ENCODE results near the gene EEFSEC. TPM values are rescaled to one million over a fixed set of nuclear protein-coding genes. Genes with fewer than 3 reads are reported as not detected.

Gene EEFSEC
- total and polyA plus RNA-seq, 8 donors: 11.5 to 23.0 (median 19.9) TPM

GRCh38 chr3:128245460-128245859 lies 92.2 kb downstream of the EEFSEC start:
- H3K4me1 ChIP-seq: peaks cover 0 to 5% of the 10 kb centered on the region in 2 donors
- H3K27ac ChIP-seq: no peak overlapping the region
- ATAC-seq (no peak), DNase-seq (no peak)
- TF ChIP-seq, protein P1, sequence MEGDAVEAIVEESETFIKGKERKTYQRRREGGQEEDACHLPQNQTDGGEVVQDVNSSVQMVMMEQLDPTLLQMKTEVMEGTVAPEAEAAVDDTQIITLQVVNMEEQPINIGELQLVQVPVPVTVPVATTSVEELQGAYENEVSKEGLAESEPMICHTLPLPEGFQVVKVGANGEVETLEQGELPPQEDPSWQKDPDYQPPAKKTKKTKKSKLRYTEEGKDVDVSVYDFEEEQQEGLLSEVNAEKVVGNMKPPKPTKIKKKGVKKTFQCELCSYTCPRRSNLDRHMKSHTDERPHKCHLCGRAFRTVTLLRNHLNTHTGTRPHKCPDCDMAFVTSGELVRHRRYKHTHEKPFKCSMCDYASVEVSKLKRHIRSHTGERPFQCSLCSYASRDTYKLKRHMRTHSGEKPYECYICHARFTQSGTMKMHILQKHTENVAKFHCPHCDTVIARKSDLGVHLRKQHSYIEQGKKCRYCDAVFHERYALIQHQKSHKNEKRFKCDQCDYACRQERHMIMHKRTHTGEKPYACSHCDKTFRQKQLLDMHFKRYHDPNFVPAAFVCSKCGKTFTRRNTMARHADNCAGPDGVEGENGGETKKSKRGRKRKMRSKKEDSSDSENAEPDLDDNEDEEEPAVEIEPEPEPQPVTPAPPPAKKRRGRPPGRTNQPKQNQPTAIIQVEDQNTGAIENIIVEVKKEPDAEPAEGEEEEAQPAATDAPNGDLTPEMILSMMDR (IDR thresholded peaks at IDR 0.05): no peak
- no peak overlapping the region for H3K4me3 ChIP-seq
- intact Hi-C loops (cut with DNase I): no loop called here
- no peaks in the 10 kb centered on the region for H3K27me3 ChIP-seq
- peaks cover 0 to 14% of the 10 kb centered on the region in 2 donors for H3K36me3 ChIP-seq
- H3K9me3 ChIP-seq: no peaks in the 10 kb centered on the region

DNA sequence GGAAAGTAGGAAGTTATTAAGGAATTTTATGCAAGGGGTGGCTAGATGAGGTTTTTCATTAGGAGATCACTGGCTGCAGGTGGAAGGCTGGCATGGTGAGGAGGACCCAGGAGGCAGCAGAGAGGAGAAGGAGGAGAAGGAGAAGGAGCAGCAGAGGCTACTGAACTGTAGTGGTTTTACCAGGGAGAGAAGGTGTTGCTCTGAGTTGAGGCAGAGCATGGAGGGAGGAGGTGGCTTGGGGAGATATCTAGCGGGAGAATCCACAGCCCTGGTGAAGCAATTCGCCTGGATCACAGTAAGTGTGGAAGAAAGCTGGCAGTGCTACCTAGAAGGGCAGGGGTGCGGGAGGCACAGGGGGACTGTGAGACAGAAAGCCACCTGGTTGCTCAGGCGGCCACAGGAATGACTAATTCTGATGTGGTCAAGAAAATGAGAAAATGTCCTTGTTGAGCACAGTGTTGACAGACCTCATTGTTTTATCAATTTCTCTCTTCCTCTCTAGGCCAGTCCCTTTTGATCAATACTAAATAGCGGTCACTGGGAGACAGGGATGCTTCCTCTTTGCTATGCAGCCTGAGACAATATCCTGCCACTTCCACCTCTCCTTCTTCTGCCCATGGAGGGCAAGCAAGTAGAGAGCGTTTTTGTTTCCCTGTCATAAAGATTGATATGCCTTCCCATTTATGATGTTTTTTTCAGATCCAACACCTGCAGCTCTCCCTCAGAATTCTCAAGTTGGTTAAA lies 94.6 kb downstream of the EEFSEC start:
- H3K9me3 ChIP-seq: no peaks in the 10 kb centered on the region
- DNase-seq: no peak
- no peak overlapping the region for H3K27ac ChIP-seq
- no peak for ATAC-seq
- H3K4me1 ChIP-seq: peaks cover 0 to 2% of the 10 kb centered on the region in 2 donors
- H3K4me3 ChIP-seq: no peak overlapping the region
- intact Hi-C loops (cut with DNase I): no loop called here
- no peaks in the 10 kb centered on the region for H3K27me3 ChIP-seq
- TF ChIP-seq, protein P1 (IDR thresholded peaks at IDR 0.05): no peak
- H3K36me3 ChIP-seq: peaks cover 0 to 14% of the 10 kb centered on the region in 2 donors

DNA sequence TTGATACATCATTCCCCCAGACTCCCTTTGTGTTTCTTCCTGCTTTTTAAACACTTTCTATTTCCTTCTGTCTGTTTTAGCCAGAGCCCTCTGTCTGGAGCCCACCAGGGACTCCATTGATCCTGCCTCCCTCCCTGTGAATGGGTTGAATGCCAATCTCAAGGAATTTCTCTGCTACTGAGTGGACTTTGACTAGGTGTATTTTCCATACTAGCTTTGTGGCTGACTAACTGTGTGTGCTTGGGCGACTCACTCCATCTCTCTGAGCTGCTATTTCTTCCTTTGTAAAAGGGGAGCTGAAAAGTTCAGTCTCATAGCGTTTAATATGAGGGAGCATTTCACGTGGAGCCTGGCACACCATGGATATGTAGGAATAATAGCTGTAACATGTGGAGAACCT lies 98.8 kb downstream of the EEFSEC start:
- Histone ChIP-seq H3K27ac (no peak overlapping the region), H3K27me3 (no peaks in the 10 kb centered on the region), H3K9me3 (no peaks in the 10 kb centered on the region), H3K36me3 (peaks cover 0 to 10% of the 10 kb centered on the region in 2 donors), H3K4me3 (no peak overlapping the region), H3K4me1 (no peaks in the 10 kb centered on the region)
- TF ChIP-seq, protein P1 (IDR thresholded peaks at IDR 0.05): no peak
- no peak for DNase-seq
- intact Hi-C loops (cut with DNase I): no loop called here
- no peak for ATAC-seq

DNA sequence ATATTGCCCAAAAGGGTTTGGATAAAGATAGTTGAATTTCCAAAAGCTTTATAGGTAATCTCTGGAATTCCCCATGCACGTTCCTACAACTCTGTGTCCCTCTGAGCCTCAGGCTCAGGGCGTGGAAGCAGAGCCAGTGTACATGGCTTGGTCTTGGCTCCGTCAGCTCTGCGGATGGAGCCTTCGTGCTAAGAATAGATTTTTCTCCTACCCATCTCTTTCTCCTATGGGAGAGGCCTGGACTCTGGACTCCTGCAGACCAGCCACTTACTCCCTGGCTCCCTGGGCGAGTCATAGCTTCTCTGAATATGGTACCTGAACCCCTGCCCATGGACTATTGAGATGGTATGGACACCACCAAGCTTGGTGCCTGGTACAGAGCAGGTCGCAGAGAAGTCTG lies 99.9 kb downstream of the EEFSEC start:
- no peak overlapping the region for H3K27ac ChIP-seq
- H3K4me1 ChIP-seq: no peaks in the 10 kb centered on the region
- H3K36me3 ChIP-seq: peaks cover 0 to 1% of the 10 kb centered on the region in 2 donors
- ATAC-seq (no peak), DNase-seq (no peak)
- H3K27me3 ChIP-seq: no peaks in the 10 kb centered on the region
- H3K4me3 ChIP-seq: no peak overlapping the region
- TF ChIP-seq, protein P1 (IDR thresholded peaks at IDR 0.05): no peak
- H3K9me3 ChIP-seq: no peaks in the 10 kb centered on the region
- intact Hi-C loops (cut with DNase I): no loop called here

DNA sequence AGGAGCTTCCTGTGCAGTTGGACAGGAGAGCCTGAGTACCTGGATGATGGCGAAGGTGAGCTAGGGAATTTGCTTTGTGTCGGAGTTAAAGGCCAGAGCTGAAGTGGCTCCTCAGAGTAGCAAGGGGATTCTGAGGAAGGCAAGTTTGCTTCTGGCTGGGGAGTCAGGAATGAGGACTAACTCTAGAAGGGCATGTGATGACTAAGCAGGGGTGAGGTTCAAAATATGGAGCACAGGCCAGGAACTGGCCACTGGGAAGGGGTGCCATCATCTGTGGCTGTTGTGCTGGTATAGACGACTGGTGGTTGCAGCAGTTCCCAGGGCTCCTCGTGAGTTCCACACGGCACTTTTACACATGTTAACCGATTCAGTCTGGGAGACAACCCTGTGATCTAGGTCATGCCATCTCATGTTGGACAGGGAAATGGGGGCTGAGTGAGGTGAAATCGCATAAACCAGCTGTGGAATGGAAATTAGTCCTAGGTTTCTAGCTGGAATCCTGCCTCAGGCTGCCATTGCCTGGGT lies 100.8 kb downstream of the EEFSEC start:
- Histone ChIP-seq H3K36me3 (peaks cover 0 to 3% of the 10 kb centered on the region in 2 donors), H3K4me1 (no peaks in the 10 kb centered on the region), H3K9me3 (peaks cover 0 to 4% of the 10 kb centered on the region in 2 donors), H3K27me3 (no peaks in the 10 kb centered on the region), H3K4me3 (no peak overlapping the region), H3K27ac (no peak overlapping the region)
- intact Hi-C loops (cut with DNase I): no loop called here
- TF ChIP-seq, protein P1 (IDR thresholded peaks at IDR 0.05): no peak
- DNase-seq: no peak
- no peak for ATAC-seq
